Keratinocyte (primary cell): ENCODE data around the gene FEM1B. TPM values are rescaled to one million over a fixed set of nuclear protein-coding genes. Genes with fewer than 3 reads are reported as not detected.

Experiments
- DNase-seq: peaks from one replicate; pipeline ENCODE4 v3.0.0-alpha.2; 2011; ENCODE audit warnings: low read depth, missing footprints, low spot score
- FAIRE-seq: peaks from 2 replicates; lab custom pipeline; 2011; peaks lifted over from hg19 to GRCh38; lab: Jason Lieb, UNC
- H2AFZ ChIP-seq: 2 replicates; pipeline ENCODE4 v1.6.0; 2012; ENCODE audit warnings: low read length, control low read depth, inconsistent platforms; ENCODE audit not compliant: control insufficient read depth
- H3K27ac ChIP-seq: 2 replicates; pipeline ENCODE4 v1.5.1; 2011; ENCODE audit warnings: low read length; ENCODE audit not compliant: control insufficient read depth, insufficient read depth
- H3K27me3 ChIP-seq: 3 replicates; pipeline ENCODE4 v1.6.0; 2011; ENCODE audit warnings: low read length; ENCODE audit not compliant: control insufficient read depth, insufficient read depth; ENCODE audit errors: extremely low read depth
- H3K36me3 ChIP-seq, 2 experiments: 2 replicates in 1 of 2; 3 replicates in 1 of 2; pipeline ENCODE4 v1.5.1; 2011; ENCODE audit warnings: low read length in 2 of 2, mild to moderate bottlenecking in 1 of 2; ENCODE audit not compliant: control insufficient read depth in 2 of 2, insufficient read depth in 2 of 2; ENCODE audit errors: extremely low read depth in 1 of 2
- H3K4me1 ChIP-seq: 3 replicates; pipeline ENCODE4 v1.5.1; 2011; ENCODE audit warnings: low read length; ENCODE audit not compliant: control insufficient read depth, insufficient read depth; ENCODE audit errors: extremely low read depth
- H3K4me2 ChIP-seq: 3 replicates; pipeline ENCODE4 v1.6.0; 2011; ENCODE audit warnings: low read depth, low read length; ENCODE audit not compliant: control insufficient read depth, insufficient read depth; ENCODE audit errors: extremely low read depth
- H3K4me3 ChIP-seq, 3 experiments: fragments of 200-600 bp in 1 of 3; sonication (generic) in 1 of 3; 2 replicates in 2 of 3; 3 replicates in 1 of 3; pipeline ENCODE4 v1.5.1; 2011 to 2016; ENCODE audit warnings: low read length in 3 of 3, mild to moderate bottlenecking in 3 of 3, control low read depth in 2 of 3, inconsistent platforms in 1 of 3, low read depth in 1 of 3, mixed read lengths in 1 of 3, mixed run types in 1 of 3, moderate library complexity in 1 of 3; ENCODE audit not compliant: control insufficient read depth in 2 of 3, insufficient read depth in 2 of 3; ENCODE audit errors: extremely low read depth in 1 of 3
- H3K79me2 ChIP-seq: 2 replicates; pipeline ENCODE4 v1.6.0; 2012; ENCODE audit warnings: low read length; ENCODE audit not compliant: control insufficient read depth, insufficient read depth
- H3K9ac ChIP-seq: 3 replicates; pipeline ENCODE4 v1.6.0; 2011; ENCODE audit warnings: low read length; ENCODE audit not compliant: control insufficient read depth, insufficient read depth; ENCODE audit errors: extremely low read depth
- H3K9me1 ChIP-seq: 3 replicates; pipeline ENCODE4 v1.6.0; 2011; ENCODE audit warnings: low read length; ENCODE audit not compliant: control insufficient read depth, insufficient read depth; ENCODE audit errors: extremely low read depth
- H3K9me3 ChIP-seq: 2 replicates; pipeline ENCODE4 v1.5.1; 2012; ENCODE audit warnings: low read depth, low read length; ENCODE audit not compliant: control insufficient read depth
- H4K20me1 ChIP-seq: 3 replicates; pipeline ENCODE4 v1.6.0; 2011; ENCODE audit warnings: low read length; ENCODE audit not compliant: control insufficient read depth, insufficient read depth; ENCODE audit errors: extremely low read depth
- CTCF ChIP-seq, 3 experiments: IDR thresholded peaks in 1 of 3; conservative IDR thresholded peaks in 1 of 3; optimal IDR thresholded peaks in 1 of 3; 2 replicates in 2 of 3; 3 replicates in 1 of 3; pipeline versions ENCODE3 to v1.5.1; 2011; ENCODE audit warnings: low read length in 3 of 3, mild to moderate bottlenecking in 3 of 3, moderate library complexity in 2 of 3, control low read depth in 1 of 3, inconsistent platforms in 1 of 3; ENCODE audit not compliant: insufficient read depth in 2 of 3; ENCODE audit errors: extremely low read depth in 1 of 3
- EZH2 ChIP-seq: IDR thresholded peaks from one replicate; pipeline ENCODE4 v1.6.1; 2012; ENCODE audit warnings: inconsistent platforms, mild to moderate bottlenecking, low read length, moderate library complexity
- dilution Hi-C: fragments of 300-500 bp; cut with MboI; formaldehyde crosslinking; loops from one replicate; pipeline ENCODE4 v1.7.0; 2020; ENCODE audit warnings: low sequenced_read_pairs; ENCODE audit not compliant: extremely low pct_ligation_motif_present
- polyA plus RNA-seq, 5 experiments: library from polyadenylated mRNA; depleted of rRNA in 3 of 5; stranded (reverse) in 3 of 5; stranded (forward) in 1 of 5; unstranded in 1 of 5; fragments of >200 nt; gene quantifications; 1 replicate in 1 of 5; 2 replicates in 3 of 5; 3 replicates in 1 of 5; pipeline versions ENCODE4 v1.2.1 to v1.2.3, GENCODE V29; 2011 to 2012; ENCODE audit warnings: missing spikeins in 2 of 5, low read depth in 1 of 5, low replicate concordance in 1 of 5

FEM1B gene
- polyA plus RNA-seq, 1 donor (not counting 4 experiments of a cell fraction or from before 2014, with no cell fraction given): 92.6 TPM

GRCh38 chr15:68322796-68323195 lies 45.3 kb downstream of the FEM1B start:
- H3K27ac ChIP-seq: no peak overlapping the region
- H3K9me3 ChIP-seq: no peaks in the 10 kb centered on the region
- H3K4me2 ChIP-seq: no peak overlapping the region
- no peaks in the 10 kb centered on the region for H3K4me1 ChIP-seq
- no peak overlapping the region for H3K4me3 ChIP-seq
- H4K20me1 ChIP-seq: no peaks in the 10 kb centered on the region
- H3K79me2 ChIP-seq: no peaks in the 10 kb centered on the region
- H3K36me3 ChIP-seq: no peaks in the 10 kb centered on the region
- dilution Hi-C loops: no loop called here
- no peaks in the 10 kb centered on the region for H3K9me1 ChIP-seq
- no peak for FAIRE-seq
- DNase-seq: no peak
- no peak overlapping the region for H2AFZ ChIP-seq
- TF ChIP-seq CTCF (optimal IDR thresholded peaks at IDR 0.05 in 1 of 3, IDR thresholded peaks at IDR 0.05 in 1 of 3, conservative IDR thresholded peaks at IDR 0.05 in 1 of 3; ENCODE audit: extremely low read depth in 1 of 3, insufficient read depth in 2 of 3, low read length in 3 of 3): no peak
- no peak for TF ChIP-seq EZH2
- H3K9ac ChIP-seq: no peak overlapping the region
- peaks cover 25% of the 10 kb centered on the region for H3K27me3 ChIP-seq

GRCh38 chr15:68325726-68326125 lies 48.2 kb downstream of the FEM1B start:
- Histone ChIP-seq H4K20me1 (no peaks in the 10 kb centered on the region), H3K79me2 (no peaks in the 10 kb centered on the region), H3K36me3 (no peaks in the 10 kb centered on the region), H2AFZ (no peak overlapping the region), H3K4me2 (no peak overlapping the region), H3K4me3 (no peak overlapping the region), H3K9me1 (no peaks in the 10 kb centered on the region), H3K9ac (no peak overlapping the region), H3K27me3 (peaks cover 38% of the 10 kb centered on the region), H3K27ac (no peak overlapping the region), H3K4me1 (no peaks in the 10 kb centered on the region), H3K9me3 (no peaks in the 10 kb centered on the region)
- DNase-seq (no peak), FAIRE-seq (no peak)
- dilution Hi-C loops: no loop called here
- no peak for TF ChIP-seq CTCF (optimal IDR thresholded peaks at IDR 0.05 in 1 of 3, IDR thresholded peaks at IDR 0.05 in 1 of 3, conservative IDR thresholded peaks at IDR 0.05 in 1 of 3; ENCODE audit: extremely low read depth in 1 of 3, insufficient read depth in 2 of 3, low read length in 3 of 3)
- TF ChIP-seq EZH2: no peak
